Measurements from ENCODE around the gene SSH3. TPM values are rescaled to one million over a fixed set of nuclear protein-coding genes. Genes with fewer than 3 reads are reported as not detected.

The SSH3 gene
- total RNA-seq, 1 experiment from 2014 or later = 2.5 TPM

GRCh38 chr11:67264877-67265632 lies 38.3 kb upstream of the SSH3 start:
- no peak for DNase-seq
- Histone ChIP-seq H3K27ac (no peak overlapping the region), H3K36me3 (peaks cover 7% of the 10 kb centered on the region), H3K4me3 (no peak overlapping the region), H3K9me3 (replicated peaks) (no peaks in the 10 kb centered on the region), H3K27me3 (no peaks in the 10 kb centered on the region), H3K4me1 (peaks cover 2% of the 10 kb centered on the region; the same call in 1 of the 2 replicates)

- Histone ChIP-seq H3K4me3 (peak overlapping the region; percentile 40; the same call in 1 of the 2 replicates), H3K27me3 (no peaks in the 10 kb centered on the region), H3K27ac (no peak overlapping the region), H3K4me1 (peaks cover 2% of the 10 kb centered on the region; the same call in 1 of the 2 replicates), H3K9me3 (replicated peaks) (no peaks in the 10 kb centered on the region), H3K36me3 (peaks cover 7% of the 10 kb centered on the region)
- DNase-seq = peak; percentile 50 to 66
Measured at GRCh38 chr11:67265633-67266448, 37.5 kb upstream of the SSH3 start.

GRCh38 chr11:67266449-67267187 lies 36.7 kb upstream of the SSH3 start, which contains the start of gene GRK2:
Gene GRK2 (plus strand): TSS chr11:67266473. CDS start chr11:67266700, 227 bp downstream.
- peak; percentile 32 to 55 for DNase-seq
- Histone ChIP-seq H3K27me3 (no peaks in the 10 kb centered on the region), H3K27ac (no peak within 1 kb of the TSS)

GRCh38 chr11:67267188-67268080 lies 35.9 kb upstream of the SSH3 start:
- peaks cover 7% of the 10 kb centered on the region for H3K36me3 ChIP-seq
- H3K4me1 ChIP-seq = no peaks in the 10 kb centered on the region; the same call in 1 of the 2 replicates
- H3K4me3 ChIP-seq = peak overlapping the region; percentile 89
- H3K27ac ChIP-seq = no peak overlapping the region
- no peaks in the 10 kb centered on the region for H3K27me3 ChIP-seq
- peak in 1 of 2 experiments; percentile 15 for DNase-seq
- H3K9me3 ChIP-seq (replicated peaks) = no peaks in the 10 kb centered on the region

More at GRCh38 chr11:67266449-67267187, 36.7 kb upstream of the SSH3 start, which contains the start of gene GRK2:
- peak within 1 kb of the TSS; percentile 89 for H3K4me3 ChIP-seq
- no peaks in the 10 kb centered on the region for H3K9me3 ChIP-seq (replicated peaks)
- H3K4me1 ChIP-seq = peaks cover 2% of the 10 kb centered on the region; the same call in 1 of the 2 replicates
- H3K36me3 ChIP-seq = peaks cover 7% of the 10 kb centered on the region

- H3K36me3 ChIP-seq = peaks cover 7% of the 10 kb centered on the region
- no peak overlapping the region for H3K27ac ChIP-seq
- DNase-seq = no peak
- H3K4me3 ChIP-seq = no peak overlapping the region
- H3K9me3 ChIP-seq (replicated peaks) = no peaks in the 10 kb centered on the region
- no peaks in the 10 kb centered on the region for H3K27me3 ChIP-seq
- H3K4me1 ChIP-seq = no peaks in the 10 kb centered on the region
Measured at GRCh38 chr11:67268081-67268961, 35.0 kb upstream of the SSH3 start.

GRCh38 chr11:67268962-67269268 lies 34.4 kb upstream of the SSH3 start:
- peaks cover 7% of the 10 kb centered on the region for H3K36me3 ChIP-seq
- no peak for DNase-seq
- H3K4me3 ChIP-seq = no peak overlapping the region
- no peaks in the 10 kb centered on the region for H3K27me3 ChIP-seq
- no peaks in the 10 kb centered on the region for H3K4me1 ChIP-seq
- H3K27ac ChIP-seq = no peak overlapping the region
- H3K9me3 ChIP-seq (replicated peaks) = no peaks in the 10 kb centered on the region

- H3K4me1 ChIP-seq = no peaks in the 10 kb centered on the region
Measured at GRCh38 chr11:67269401-67270255, 33.7 kb upstream of the SSH3 start.

GRCh38 chr11:67270256-67271204 lies 32.8 kb upstream of the SSH3 start:
- peaks cover 7% of the 10 kb centered on the region for H3K36me3 ChIP-seq
- no peaks in the 10 kb centered on the region for H3K27me3 ChIP-seq
- H3K27ac ChIP-seq = no peak overlapping the region
- no peaks in the 10 kb centered on the region for H3K4me1 ChIP-seq
- H3K9me3 ChIP-seq (replicated peaks) = no peaks in the 10 kb centered on the region
- H3K4me3 ChIP-seq = no peak overlapping the region
- DNase-seq = no peak

More at GRCh38 chr11:67269401-67270255, 33.7 kb upstream of the SSH3 start:
- Histone ChIP-seq H3K27me3 (no peaks in the 10 kb centered on the region), H3K27ac (no peak overlapping the region), H3K36me3 (peaks cover 7% of the 10 kb centered on the region), H3K4me3 (no peak overlapping the region), H3K9me3 (replicated peaks) (no peaks in the 10 kb centered on the region)
- no peak for DNase-seq

- H3K36me3 ChIP-seq = peaks cover 7% of the 10 kb centered on the region
- no peaks in the 10 kb centered on the region for H3K27me3 ChIP-seq
- H3K4me3 ChIP-seq = no peak overlapping the region
- no peak for DNase-seq
- no peaks in the 10 kb centered on the region for H3K9me3 ChIP-seq (replicated peaks)
- H3K27ac ChIP-seq = no peak overlapping the region
- H3K4me1 ChIP-seq = peaks cover 3% of the 10 kb centered on the region
Measured at GRCh38 chr11:67271205-67271540, 32.2 kb upstream of the SSH3 start.

GRCh38 chr11:67271541-67272284 lies 31.6 kb upstream of the SSH3 start:
- peaks cover 9% of the 10 kb centered on the region for H3K4me1 ChIP-seq
- H3K27ac ChIP-seq = no peak overlapping the region
- no peaks in the 10 kb centered on the region for H3K27me3 ChIP-seq
- H3K9me3 ChIP-seq (replicated peaks) = no peaks in the 10 kb centered on the region
- no peak for DNase-seq
- no peak overlapping the region for H3K4me3 ChIP-seq
- peaks cover 7% of the 10 kb centered on the region for H3K36me3 ChIP-seq
